Endometrial microvascular endothelial cells (primary cell): Measurements from ENCODE around the gene POLD4. TPM values are rescaled to one million over a fixed set of nuclear protein-coding genes. Genes with fewer than 3 reads are reported as not detected.
"Not testable (repeated sequence)": the region's sequence is repeated elsewhere in the genome, so short reads cannot be mapped to it uniquely, and the experiment has no call there.

ENCODE experiments used
- in situ Hi-C: cut with HindIII; loops from 2 replicates; pipeline ENCODE4 v1.10.0; 2017; ENCODE audit warnings: low sequenced_read_pairs, low pct_unique_long_range_greater_than_20kb; ENCODE audit errors: inconsistent ontology term
- total RNA-seq: library from RNA; depleted of rRNA; stranded (reverse); fragments of >200 nt; gene quantifications from one replicate; pipeline ENCODE4 v1.2.3, GENCODE V29; 2015; ENCODE audit errors: inconsistent ontology term

Gene POLD4
- total RNA-seq, 1 donor from 2014 or later = 100 TPM

- in situ Hi-C loops = no loop called here
Observed at GRCh38 chr11:67344264-67344663, 9.1 kb downstream of the POLD4 start.

- in situ Hi-C loops = no loop called here
Observed at GRCh38 chr11:67337257-67337656, 16.1 kb downstream of the POLD4 start.

GRCh38 chr11:67332081-67332691 lies 21.2 kb downstream of the POLD4 start:
- in situ Hi-C loops = no loop called here

DNA sequence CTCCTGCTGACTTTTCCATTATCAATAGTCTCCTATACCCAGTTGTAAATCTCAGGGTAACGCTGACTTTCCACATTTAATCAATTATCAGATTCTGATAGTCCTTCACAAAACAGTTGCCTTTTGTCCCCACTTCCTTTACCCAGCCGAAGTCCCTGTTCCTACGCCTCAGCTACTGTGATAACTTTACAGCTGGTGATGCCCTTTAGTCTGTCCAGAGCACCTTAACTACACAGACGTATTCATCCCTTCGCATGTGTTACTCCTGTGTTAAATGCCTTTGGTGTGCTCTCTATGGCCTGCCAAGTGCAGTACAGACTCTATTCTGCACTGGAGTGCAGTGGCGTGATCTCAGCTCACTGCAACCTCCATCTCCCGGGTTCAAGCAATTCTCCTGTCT lies 29.8 kb downstream of the POLD4 start:
- in situ Hi-C loops = no loop called here

GRCh38 chr11:67322049-67322448 lies 31.3 kb downstream of the POLD4 start:
- in situ Hi-C loops = no loop called here

- in situ Hi-C loops = no loop called here
Observed at GRCh38 chr11:67321313-67321871, 32.0 kb downstream of the POLD4 start.

- in situ Hi-C loops = no loop called here
Observed at GRCh38 chr11:67320691-67321090, 32.7 kb downstream of the POLD4 start.

DNA sequence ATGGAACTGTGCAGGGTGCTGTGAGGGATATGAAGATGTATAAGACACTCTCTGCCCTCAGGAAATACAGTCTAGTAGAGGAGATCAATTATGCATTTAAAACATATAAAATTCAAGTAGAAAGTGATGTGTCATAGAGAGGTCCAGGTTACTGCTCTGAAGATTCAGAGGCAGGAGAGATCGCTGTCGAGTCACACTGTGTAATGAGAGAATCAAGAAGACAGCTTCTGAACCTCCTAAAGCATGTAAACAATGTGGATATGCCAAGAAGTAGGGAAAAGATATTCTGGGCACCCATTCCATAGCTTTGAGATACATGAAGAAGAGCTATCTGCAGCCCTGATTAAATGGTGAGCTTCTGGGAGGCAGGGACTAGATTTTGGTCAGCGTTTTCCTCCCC lies 33.3 kb downstream of the POLD4 start:
- in situ Hi-C loops = no loop called here

- in situ Hi-C loops = not testable (repeated sequence)
Observed at GRCh38 chr11:67318876-67319275, 34.5 kb downstream of the POLD4 start.

DNA sequence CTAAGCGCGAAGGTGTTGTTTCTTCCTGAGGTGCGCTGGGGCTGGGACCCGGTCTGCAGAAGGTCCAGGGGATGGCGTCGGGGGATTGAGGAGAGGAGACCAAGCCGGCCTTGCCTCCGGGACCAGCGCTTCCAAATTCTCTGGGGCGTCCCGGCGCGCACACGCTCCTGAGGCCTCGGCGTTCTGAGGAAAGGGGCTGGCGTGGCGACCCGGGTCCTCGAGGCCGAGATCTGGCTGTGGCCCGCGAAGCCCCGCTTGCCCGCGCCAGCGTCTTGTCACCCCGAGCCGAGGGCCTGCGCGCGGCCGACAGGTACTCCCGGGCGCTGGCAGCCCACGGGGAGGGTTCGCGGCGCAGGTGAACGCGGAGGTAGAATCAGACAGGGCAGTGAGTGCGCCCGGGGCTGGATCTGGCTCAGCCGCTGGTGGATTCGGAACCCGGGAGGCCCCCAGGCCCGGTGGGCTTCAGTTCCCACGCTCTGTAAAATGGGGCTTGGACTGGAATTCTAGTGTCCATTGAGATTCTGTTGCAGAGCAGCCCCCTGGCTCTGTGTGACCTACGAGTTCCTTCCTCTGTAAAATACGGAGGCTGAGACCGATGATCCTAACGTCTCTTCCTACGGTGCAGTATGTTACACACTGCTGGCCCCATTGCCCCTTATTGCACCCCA lies 35.3 kb downstream of the POLD4 start:
- in situ Hi-C loops = no loop called here

GRCh38 chr11:67317205-67317887 lies 36.0 kb downstream of the POLD4 start:
- in situ Hi-C loops = no loop called here

GRCh38 chr11:67316882-67317204 lies 36.5 kb downstream of the POLD4 start:
- in situ Hi-C loops = no loop called here

DNA sequence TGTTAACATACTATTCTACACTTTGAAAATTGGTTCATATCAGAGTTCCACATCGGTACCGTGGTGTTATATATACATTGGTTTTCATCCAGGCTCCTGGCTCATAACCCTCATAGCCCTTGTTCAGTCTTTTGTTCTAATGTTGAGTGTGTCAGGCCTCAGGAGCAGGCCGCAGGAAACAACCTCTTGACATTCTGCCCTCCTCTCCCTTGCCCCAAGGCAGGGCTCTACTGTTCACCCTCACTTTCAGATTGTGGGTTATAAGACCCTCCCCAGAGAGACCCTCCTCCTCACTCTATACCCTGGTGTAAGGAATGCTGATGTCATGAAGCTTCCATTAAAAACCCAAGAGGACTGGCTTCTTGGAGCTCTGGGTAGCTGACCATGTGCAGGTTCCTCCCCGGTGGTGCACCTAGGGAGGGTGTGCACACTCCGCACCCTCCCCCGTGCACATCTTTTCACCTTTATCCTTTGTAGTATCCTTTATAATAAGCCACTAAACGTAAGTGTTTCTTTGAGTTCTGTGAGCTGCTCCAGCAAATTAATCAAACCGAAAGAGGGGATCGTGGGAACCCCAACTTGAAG lies 37.9 kb downstream of the POLD4 start:
- in situ Hi-C loops = no loop called here

DNA sequence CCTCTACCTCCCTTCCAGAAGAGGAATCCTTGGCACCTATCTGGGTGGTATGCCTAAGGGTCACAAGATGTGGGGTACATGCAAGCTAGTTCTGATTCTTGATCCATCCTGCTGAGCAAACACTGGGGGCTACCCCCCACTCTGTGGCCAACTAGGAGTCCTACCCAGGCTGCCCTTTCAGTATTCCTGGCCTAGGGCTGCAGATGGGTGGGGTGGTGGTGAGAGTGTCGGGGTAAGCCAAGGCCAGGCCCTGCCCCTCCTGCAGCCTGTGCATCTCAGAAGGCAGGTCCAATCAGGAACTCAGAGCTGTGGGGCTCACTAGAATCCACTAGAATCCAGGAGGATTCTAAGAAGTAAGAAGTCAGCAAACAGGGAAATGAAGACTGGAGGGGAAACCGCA lies 39.1 kb downstream of the POLD4 start:
- in situ Hi-C loops = no loop called here

DNA sequence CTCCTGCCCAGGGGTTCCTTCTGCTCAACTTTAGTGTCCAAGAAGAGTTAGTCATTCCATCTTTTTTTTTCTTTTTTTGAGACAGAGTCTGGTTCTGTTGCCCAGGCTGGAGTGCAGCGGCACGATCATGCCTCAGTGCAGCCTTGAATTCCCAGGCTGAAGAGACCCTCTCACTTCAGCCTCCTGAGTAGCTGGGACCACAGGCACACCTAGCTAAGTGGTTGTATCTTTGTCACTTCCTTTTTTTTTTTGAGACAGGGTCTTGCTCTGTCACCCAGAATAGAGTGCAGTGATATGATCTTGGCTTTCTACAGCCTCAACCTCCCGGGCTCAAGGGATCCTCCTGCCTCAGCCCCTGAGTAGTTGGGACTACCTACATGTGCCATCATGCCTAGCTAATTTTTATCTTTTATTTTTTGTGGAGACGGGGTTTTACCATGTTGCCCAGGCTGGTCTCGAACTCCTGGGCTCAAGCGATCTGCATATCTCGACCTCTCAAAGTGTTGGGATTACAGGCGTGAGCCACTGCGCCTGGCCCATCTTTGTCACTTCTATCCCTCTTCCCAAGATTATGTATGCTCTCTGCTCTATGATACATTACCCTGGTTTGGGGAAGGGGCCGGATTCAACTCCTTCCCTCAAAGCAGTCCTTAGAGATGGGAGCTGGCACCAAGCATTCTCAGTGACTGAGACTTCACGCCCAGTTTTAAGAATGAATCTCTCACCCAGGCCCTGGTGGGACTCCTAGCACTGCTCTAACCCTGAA lies 40.0 kb downstream of the POLD4 start:
- in situ Hi-C loops = no loop called here

DNA sequence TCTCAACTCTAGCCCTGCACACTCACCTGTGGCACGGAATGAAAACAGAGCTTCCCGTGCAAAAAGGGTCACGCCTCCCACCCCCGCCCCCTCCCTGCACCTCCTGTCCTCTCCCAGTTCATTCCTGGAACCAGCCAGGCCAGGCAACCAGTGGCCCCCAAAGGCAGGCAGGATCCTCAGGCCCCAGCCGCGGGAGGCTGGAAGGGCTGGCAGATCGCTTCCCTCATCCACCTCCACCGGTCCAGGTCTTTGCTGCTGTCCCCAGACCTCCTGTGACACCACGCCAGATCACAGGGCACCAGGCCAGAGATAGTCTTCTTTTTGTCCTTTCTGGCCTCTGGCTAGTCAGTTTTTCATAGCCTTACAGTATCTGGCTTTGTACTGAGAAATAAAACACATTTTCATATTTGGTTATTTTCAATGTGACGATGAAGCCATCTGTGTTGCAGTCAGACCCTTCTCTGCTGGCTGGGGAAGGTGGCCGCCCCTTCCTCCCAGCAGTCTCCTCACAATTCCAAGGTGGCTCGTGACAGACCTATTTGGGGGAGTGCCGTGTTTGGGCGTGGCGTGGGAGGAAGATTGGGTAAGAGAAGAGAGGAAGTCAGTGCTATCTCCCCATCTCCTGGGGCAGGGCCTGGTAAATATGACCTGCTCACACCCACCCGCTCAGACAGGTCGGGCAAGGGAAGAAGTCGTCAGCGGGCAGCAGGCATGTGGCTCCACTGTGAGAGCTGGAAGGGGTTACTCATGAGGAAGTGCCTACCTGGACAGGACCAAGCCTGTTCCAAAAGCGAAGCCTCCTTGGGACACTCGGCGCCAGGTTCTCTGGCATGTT lies 40.9 kb downstream of the POLD4 start:
- in situ Hi-C loops = no loop called here

GRCh38 chr11:67311556-67312082 lies 41.7 kb downstream of the POLD4 start:
- in situ Hi-C loops = no loop called here

DNA sequence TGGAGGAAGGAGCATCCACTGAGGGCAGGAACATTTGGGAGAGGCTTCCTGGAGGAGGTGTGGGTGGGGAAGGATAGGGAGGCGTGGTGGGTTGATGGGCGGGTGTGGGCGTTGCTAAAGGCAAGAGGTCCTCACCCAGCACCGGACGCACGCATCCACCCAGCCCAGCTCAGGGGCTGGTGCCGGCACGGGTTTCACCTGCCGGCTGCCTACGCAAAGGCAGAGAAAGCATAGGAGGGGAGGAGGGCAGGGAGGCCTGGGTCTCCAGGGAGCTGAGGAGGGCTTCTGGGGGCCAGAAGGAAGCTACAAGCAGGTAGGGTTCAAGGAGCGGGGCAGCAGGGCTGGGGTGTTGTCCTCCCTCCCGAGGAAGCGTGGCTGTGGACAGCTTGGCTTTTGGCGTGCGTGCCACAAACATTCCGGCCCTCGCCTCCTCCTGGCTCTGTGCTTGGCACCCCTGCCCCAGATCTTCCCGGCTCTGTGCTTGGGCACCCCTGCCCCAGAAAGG lies 42.2 kb downstream of the POLD4 start:
- in situ Hi-C loops = no loop called here
